Fibroblast of the aortic adventitia (primary cell): ENCODE measurements around the gene PSRC1. TPM values are rescaled to one million over a fixed set of nuclear protein-coding genes. Genes with fewer than 3 reads are reported as not detected.

ENCODE experiments used
- DNase-seq: peaks from one replicate; pipeline ENCODE4 v3.0.0-alpha.2; 2010; ENCODE audit warnings: low read depth
- H3K4me3 ChIP-seq: 2 replicates; pipeline ENCODE4 v1.5.1; 2011; ENCODE audit warnings: low read depth, mild to moderate bottlenecking, control low read depth, low read length, moderate library complexity
- total RNA-seq: library from RNA; depleted of rRNA; stranded (reverse); fragments of >200 nt; gene quantifications from 2 replicates; pipeline ENCODE4 v1.2.3, GENCODE V29; 2012; ENCODE audit warnings: low replicate concordance
- TF ChIP-seq, protein P1 (sequence below): IDR thresholded peaks from 2 replicates; pipeline ENCODE4 v1.5.1; 2011; ENCODE audit warnings: mild to moderate bottlenecking, low read length, control low read depth, inconsistent platforms; ENCODE audit not compliant: insufficient read depth

Gene PSRC1
- total RNA-seq, 1 donor, result 19.0 TPM

DNA sequence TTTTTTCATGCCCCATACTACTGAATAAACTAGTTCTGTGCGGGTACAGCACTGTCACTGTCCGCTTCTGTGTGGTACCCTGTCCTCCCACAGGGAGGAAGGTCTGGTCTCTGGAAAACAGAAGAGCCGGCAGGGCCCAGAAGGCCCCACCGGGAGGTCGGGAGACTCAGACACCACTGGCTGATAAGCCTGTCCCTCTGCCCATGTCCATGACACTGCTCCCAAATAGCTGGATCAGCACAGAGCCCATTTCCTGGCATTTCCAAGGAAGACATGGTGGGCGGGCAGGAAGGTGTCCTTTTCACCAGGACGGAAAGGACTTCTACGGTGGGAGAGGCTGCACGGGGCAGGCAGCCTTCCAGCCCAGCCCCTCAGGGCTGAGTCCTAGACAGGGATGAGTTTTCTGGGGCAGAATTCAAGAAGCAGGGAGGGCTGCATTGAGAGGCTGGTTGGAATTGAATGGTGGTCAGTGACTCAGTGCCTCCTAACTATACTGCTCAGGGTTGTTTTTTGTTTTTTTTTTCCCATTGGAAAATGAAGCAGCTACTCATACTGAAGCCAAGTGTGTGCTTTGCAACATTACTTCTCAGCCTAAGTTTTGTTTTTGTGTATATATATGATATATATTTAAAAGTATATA is 7.1 kb downstream of the PSRC1 start:
- TF ChIP-seq, protein P1, sequence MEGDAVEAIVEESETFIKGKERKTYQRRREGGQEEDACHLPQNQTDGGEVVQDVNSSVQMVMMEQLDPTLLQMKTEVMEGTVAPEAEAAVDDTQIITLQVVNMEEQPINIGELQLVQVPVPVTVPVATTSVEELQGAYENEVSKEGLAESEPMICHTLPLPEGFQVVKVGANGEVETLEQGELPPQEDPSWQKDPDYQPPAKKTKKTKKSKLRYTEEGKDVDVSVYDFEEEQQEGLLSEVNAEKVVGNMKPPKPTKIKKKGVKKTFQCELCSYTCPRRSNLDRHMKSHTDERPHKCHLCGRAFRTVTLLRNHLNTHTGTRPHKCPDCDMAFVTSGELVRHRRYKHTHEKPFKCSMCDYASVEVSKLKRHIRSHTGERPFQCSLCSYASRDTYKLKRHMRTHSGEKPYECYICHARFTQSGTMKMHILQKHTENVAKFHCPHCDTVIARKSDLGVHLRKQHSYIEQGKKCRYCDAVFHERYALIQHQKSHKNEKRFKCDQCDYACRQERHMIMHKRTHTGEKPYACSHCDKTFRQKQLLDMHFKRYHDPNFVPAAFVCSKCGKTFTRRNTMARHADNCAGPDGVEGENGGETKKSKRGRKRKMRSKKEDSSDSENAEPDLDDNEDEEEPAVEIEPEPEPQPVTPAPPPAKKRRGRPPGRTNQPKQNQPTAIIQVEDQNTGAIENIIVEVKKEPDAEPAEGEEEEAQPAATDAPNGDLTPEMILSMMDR, result no peak
- no peak overlapping the region for H3K4me3 ChIP-seq
- peak; percentile 28 for DNase-seq

DNA sequence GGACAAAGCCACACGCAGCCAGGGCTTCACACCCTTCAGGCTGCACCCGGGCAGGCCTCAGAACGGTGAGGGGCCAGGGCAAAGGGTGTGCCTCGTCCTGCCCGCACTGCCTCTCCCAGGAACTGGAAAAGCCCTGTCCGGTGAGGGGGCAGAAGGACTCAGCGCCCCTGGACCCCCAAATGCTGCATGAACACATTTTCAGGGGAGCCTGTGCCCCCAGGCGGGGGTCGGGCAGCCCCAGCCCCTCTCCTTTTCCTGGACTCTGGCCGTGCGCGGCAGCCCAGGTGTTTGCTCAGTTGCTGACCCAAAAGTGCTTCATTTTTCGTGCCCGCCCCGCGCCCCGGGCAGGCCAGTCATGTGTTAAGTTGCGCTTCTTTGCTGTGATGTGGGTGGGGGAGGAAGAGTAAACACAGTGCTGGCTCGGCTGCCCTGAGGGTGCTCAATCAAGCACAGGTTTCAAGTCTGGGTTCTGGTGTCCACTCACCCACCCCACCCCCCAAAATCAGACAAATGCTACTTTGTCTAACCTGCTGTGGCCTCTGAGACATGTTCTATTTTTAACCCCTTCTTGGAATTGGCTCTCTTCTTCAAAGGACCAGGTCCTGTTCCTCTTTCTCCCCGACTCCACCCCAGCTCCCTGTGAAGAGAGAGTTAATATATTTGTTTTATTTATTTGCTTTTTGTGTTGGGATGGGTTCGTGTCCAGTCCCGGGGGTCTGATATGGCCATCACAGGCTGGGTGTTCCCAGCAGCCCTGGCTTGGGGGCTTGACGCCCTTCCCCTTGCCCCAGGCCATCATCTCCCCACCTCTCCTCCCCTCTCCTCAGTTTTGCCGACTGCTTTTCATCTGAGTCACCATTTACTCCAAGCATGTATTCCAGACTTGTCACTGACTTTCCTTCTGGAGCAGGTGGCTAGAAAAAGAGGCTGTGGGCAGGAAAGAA is 8.1 kb downstream of the PSRC1 start:
- DNase-seq, result no peak
- no peak overlapping the region for H3K4me3 ChIP-seq
- TF ChIP-seq, protein P1, result no peak

DNA sequence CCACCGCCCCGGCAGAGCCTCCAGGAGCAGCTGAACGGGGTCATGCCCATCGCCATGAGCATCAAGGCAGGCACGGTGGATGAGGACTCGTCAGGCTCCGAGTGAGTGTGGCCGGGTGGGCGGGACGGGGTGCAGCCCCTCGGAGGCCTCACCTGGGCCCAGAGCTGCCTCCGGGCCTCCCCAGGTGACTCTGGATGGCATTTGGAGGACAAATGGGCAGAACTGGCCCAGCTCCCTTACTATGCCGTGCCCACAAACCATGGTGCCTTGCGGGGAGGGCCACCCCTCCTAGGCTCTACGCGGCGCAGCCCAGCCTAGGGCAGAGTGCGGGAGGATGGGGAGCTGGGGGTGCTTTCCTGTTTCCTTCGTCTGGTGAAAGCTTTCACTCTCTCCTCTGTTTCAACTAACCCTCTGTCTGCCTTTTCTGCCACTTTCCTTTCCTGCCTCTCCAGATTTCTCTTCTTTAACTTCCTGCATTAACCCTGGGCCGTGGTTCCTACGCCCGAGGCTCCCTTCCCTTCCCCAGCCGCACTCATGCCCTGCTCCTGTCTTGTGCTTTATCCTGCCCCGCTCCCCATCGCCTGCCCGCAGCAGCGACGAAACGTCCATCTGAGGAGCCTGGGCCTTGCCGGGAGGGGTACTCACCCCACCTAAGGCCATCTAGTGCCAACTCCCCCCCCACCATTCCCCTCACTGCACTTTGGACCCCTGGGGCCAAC is 9.2 kb downstream of the PSRC1 start:
- DNase-seq, result no peak

DNA sequence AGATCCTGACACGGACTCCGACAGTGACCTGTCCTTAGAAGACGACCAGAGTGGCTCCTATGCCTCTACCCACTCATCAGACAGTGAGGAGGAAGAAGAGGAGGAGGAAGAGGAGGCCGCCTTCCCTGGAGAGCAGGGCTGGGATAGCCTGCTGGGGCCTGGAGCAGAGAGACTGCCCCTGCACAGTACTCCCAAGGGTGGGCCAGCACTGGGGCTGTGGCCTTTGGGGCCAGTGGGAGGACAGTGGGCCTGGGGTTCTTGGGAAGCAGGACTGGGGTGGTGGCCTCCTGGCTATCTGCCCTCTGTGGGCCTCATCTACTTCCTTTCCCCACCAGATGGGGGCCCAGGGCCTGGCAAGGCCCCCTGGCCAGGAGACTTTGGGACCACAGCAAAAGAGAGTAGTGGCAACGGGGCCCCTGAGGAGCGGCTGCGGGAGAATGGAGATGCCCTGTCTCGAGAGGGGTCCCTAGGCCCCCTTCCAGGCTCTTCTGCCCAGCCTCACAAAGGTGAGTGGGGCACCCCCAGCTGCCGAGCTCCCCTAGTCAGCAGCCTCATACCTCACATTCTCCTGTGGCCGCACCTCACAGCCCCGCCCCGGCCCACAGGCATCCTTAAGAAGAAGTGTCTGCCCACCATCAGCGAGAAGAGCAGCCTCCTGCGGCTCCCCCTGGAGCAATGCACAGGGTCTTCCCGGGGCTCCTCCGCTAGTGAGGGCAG is 10.0 kb downstream of the PSRC1 start:
- no peak for DNase-seq
- TF ChIP-seq, protein P1, result no peak
- no peak overlapping the region for H3K4me3 ChIP-seq

More for the DNA sequence above, 9.2 kb downstream of the PSRC1 start:
- TF ChIP-seq, protein P1, result no peak
- H3K4me3 ChIP-seq, result no peak overlapping the region

DNA sequence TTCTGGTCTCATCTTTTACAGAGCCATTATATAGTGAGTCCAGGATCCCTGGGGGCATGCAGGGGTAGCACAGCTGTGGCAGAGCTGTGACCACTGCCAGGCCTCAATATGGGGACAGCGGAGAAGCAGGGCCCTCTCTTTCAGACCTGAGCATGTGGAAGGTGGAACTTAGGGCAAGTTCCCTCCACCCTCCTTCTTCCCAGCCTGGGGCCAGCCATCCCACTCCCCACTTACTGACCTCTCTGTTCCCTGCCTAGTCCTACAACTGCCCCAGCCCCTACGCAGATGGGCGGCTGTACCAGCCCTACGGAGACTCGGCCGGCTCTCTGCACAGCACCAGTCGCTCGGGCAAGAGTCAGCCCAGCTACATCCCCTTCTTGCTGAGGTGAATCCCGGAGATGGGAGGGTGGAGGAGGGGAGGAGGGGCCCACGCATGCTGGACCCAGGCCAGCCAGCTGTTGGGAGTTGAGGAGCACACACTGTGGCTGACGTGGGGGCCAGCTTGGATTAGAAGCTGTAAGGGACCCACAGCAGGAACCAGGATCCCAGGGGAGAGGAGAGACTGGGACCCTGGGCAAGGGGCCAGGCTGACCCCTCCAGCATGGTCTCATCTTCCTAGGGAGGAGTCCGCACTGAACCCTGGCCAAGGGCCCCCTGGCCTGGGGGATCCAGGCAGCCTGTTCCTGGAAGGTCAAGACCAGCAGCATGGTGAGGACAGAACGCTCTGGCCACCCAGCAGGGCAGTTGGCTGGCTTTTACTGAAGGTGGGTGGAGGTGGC is 10.7 kb downstream of the PSRC1 start:
- TF ChIP-seq, protein P1, result no peak

More for the DNA sequence above, 10.7 kb downstream of the PSRC1 start:
- H3K4me3 ChIP-seq, result no peak overlapping the region
- no peak for DNase-seq
